PC-3 (cell line): ENCODE measurements around the gene FRMPD1. TPM values are rescaled to one million over a fixed set of nuclear protein-coding genes. Genes with fewer than 3 reads are reported as not detected.

Experiments used
- ATAC-seq: fragments of 200-7000 bp; cut with Tn5 transposase; 2 replicates; pipeline ENCODE4 v1.9.1; 2020; ENCODE audit warnings: mild to moderate bottlenecking, moderate library complexity
- BruUV-seq: library from RNA; stranded (reverse); fragments of 400-500 nt; replicated peaks from 2 replicates; lab custom pipeline; 2021; lab: Mats Ljungman, UMichigan
- CTCF ChIA-PET: fragments of 300-600 bp; sonication (Branson Sonifier 250); formaldehyde crosslinking; loops from one replicate; lab custom pipeline; 2022; ENCODE audit warnings: antibody characterized with exemption; lab: Charles Lee
- POLR2A ChIA-PET: fragments of 300-600 bp; sonication (Branson Sonifier 250); formaldehyde crosslinking; loops from one replicate; lab custom pipeline; 2022; ENCODE audit warnings: antibody characterized with exemption; ENCODE audit not compliant: unreplicated experiment; lab: Charles Lee
- DNase-seq: peaks from one replicate; pipeline ENCODE4 v3.0.0-alpha.2; 2015
- H2AFZ ChIP-seq: fragments of 300-600 bp; sonication (generic); 2 replicates; pipeline ENCODE4 v1.6.0; 2016; ENCODE audit warnings: antibody characterized with exemption, low read length
- H3F3A ChIP-seq: fragments of 300-600 bp; sonication (generic); one replicate; pipeline ENCODE4 v1.6.0; 2017; ENCODE audit warnings: antibody characterized with exemption, low read length, control low read depth, mild to moderate bottlenecking; ENCODE audit not compliant: unreplicated experiment
- H3K27ac ChIP-seq: fragments of 300-600 bp; sonication (generic); 2 replicates; pipeline ENCODE4 v1.5.1; 2016; ENCODE audit warnings: mild to moderate bottlenecking, low read length
- H3K27me3 ChIP-seq: fragments of 300-600 bp; sonication (generic); 2 replicates; pipeline ENCODE4 v1.6.1; 2016; ENCODE audit warnings: low read length, mixed read lengths
- H3K36me3 ChIP-seq: fragments of 300-600 bp; sonication (generic); 2 replicates; pipeline ENCODE4 v1.6.1; 2016; ENCODE audit warnings: low read depth, mixed run types, low read length, mixed read lengths
- H3K4me1 ChIP-seq: fragments of 300-600 bp; sonication (generic); 2 replicates; pipeline ENCODE4 v1.5.1; 2016; ENCODE audit warnings: low read length; ENCODE audit not compliant: insufficient read depth
- H3K4me2 ChIP-seq: fragments of 300-600 bp; sonication (generic); 2 replicates; pipeline ENCODE4 v1.6.0; 2016; ENCODE audit warnings: low read length
- H3K4me3 ChIP-seq: fragments of 300-600 bp; sonication (generic); 2 replicates; pipeline ENCODE4 v1.5.1; 2016; ENCODE audit warnings: mild to moderate bottlenecking, low read length, mixed read lengths
- H3K79me2 ChIP-seq: fragments of 300-600 bp; sonication (generic); 2 replicates; pipeline ENCODE4 v1.6.1; 2017; ENCODE audit warnings: low read length, mixed read lengths
- H3K9ac ChIP-seq: fragments of 300-600 bp; sonication (generic); 2 replicates; pipeline ENCODE4 v1.6.0; 2016; ENCODE audit warnings: mild to moderate bottlenecking, low read length
- H3K9me2 ChIP-seq: fragments of 300-600 bp; sonication (generic); replicated peaks from 2 replicates; pipeline ENCODE4 v1.6.1; 2016; ENCODE audit warnings: mixed run types, low read length, mixed read lengths
- H3K9me3 ChIP-seq: fragments of 300-600 bp; sonication (generic); 2 replicates; pipeline ENCODE4 v1.6.1; 2016; ENCODE audit warnings: low read length, mixed read lengths
- H4K20me1 ChIP-seq: fragments of 300-600 bp; sonication (generic); 2 replicates; pipeline ENCODE4 v1.6.1; 2016; ENCODE audit warnings: low read length, mixed read lengths
- EZH2 ChIP-seq: fragments of 300-600 bp; sonication (generic); IDR thresholded peaks from one replicate; pipeline ENCODE4 v1.6.1; 2017; ENCODE audit warnings: antibody characterized with exemption, mild to moderate bottlenecking, low read length; ENCODE audit not compliant: unreplicated experiment
- EZH2phosphoT487 ChIP-seq: fragments of 300-600 bp; sonication (generic); IDR thresholded peaks from 2 replicates; pipeline ENCODE4 v1.6.1; 2018; ENCODE audit warnings: mild to moderate bottlenecking, antibody characterized with exemption, low read length, borderline replicate concordance
- intact Hi-C: fragments of 100-400 bp; cut with micrococcal nuclease; formaldehyde crosslinking; loops from 2 replicates; pipeline ENCODE4 v1.9.0; 2023
- total RNA-seq: library from RNA; depleted of rRNA; stranded (reverse); fragments of >200 nt; gene quantifications from 2 replicates; pipeline ENCODE4 v1.2.3, GENCODE V29; 2014
- TF ChIP-seq, protein P1 (sequence below): fragments of 300-600 bp; sonication (generic); conservative IDR thresholded peaks from 2 replicates; pipeline ENCODE4 v1.5.1; 2017; ENCODE audit warnings: antibody characterized with exemption, low read depth, mild to moderate bottlenecking, low read length

Gene FRMPD1
- total RNA-seq, 1 experiment from 2014 or later = not detected

DNA sequence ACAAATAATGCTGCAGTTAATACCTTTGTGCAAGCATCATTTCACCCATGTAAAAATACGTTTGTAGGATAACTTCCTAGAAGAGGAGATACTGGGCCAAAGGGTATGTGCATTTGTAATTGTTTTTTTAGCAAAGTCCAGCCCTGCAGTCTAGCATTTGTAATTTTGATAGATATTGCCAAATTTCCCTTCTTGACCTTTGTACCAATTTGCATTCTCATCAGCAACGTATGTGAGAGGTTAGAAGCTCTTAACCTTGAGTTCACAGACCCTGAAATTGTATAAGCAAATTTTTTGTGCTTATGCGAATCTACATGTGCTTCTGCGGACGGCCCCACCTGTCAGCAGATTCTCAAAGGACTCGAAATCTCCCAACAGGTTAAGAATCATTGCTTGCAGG lies 39.7 kb upstream of the FRMPD1 start:
- Histone ChIP-seq H4K20me1 (no peaks in the 10 kb centered on the region), H3K4me2 (no peak overlapping the region), H2AFZ (no peak overlapping the region), H3K9me2 (no peaks in the 10 kb centered on the region), H3K4me3 (no peak overlapping the region), H3K27ac (no peak overlapping the region), H3K27me3 (peaks cover 11% of the 10 kb centered on the region; the same call in 1 of the 2 replicates), H3K9ac (no peak overlapping the region), H3K9me3 (no peaks in the 10 kb centered on the region), H3K36me3 (no peaks in the 10 kb centered on the region), H3K4me1 (no peaks in the 10 kb centered on the region), H3K79me2 (no peaks in the 10 kb centered on the region), H3F3A (no peaks in the 10 kb centered on the region)
- ATAC-seq (no peak), DNase-seq (no peak)
- POLR2A ChIA-PET = no interaction called here
- CTCF ChIA-PET = no interaction called here
- intact Hi-C loops = no loop called here
- no TSS peak for BruUV-seq
- TF ChIP-seq EZH2phosphoT487 (no peak), EZH2 (no peak)
- TF ChIP-seq, protein P1, sequence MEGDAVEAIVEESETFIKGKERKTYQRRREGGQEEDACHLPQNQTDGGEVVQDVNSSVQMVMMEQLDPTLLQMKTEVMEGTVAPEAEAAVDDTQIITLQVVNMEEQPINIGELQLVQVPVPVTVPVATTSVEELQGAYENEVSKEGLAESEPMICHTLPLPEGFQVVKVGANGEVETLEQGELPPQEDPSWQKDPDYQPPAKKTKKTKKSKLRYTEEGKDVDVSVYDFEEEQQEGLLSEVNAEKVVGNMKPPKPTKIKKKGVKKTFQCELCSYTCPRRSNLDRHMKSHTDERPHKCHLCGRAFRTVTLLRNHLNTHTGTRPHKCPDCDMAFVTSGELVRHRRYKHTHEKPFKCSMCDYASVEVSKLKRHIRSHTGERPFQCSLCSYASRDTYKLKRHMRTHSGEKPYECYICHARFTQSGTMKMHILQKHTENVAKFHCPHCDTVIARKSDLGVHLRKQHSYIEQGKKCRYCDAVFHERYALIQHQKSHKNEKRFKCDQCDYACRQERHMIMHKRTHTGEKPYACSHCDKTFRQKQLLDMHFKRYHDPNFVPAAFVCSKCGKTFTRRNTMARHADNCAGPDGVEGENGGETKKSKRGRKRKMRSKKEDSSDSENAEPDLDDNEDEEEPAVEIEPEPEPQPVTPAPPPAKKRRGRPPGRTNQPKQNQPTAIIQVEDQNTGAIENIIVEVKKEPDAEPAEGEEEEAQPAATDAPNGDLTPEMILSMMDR = no peak

DNA sequence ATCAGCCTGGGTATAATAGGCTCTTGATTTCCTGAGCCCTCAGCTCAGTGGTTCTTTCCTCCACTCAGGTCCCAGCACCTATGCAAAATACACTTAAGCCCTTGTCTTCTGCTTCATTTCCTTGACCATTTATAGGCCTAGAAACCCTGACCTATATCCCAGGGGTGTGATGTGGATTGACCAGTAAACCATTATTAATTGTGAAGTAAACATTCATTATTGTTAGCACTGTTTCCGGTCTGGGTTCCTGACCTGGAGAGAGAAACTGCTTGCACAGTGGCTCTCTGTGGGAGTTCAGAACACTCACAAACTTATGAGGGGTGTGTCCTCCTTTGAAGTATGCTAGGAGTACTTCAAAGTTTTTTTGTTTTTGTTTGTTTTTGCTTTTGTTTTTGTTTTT lies 38.8 kb upstream of the FRMPD1 start:
- Histone ChIP-seq H3K27ac (no peak overlapping the region), H3K9ac (no peak overlapping the region), H3K4me1 (no peaks in the 10 kb centered on the region), H3K4me3 (no peak overlapping the region), H3K27me3 (peaks cover 10% of the 10 kb centered on the region; the same call in 1 of the 2 replicates), H3F3A (no peaks in the 10 kb centered on the region), H3K36me3 (no peaks in the 10 kb centered on the region), H3K9me3 (no peaks in the 10 kb centered on the region), H3K79me2 (no peaks in the 10 kb centered on the region), H3K4me2 (no peak overlapping the region), H4K20me1 (no peaks in the 10 kb centered on the region), H2AFZ (no peak overlapping the region), H3K9me2 (no peaks in the 10 kb centered on the region)
- POLR2A ChIA-PET = no interaction called here
- ATAC-seq (no peak), DNase-seq (no peak)
- BruUV-seq = no TSS peak
- CTCF ChIA-PET = no interaction called here
- no peak for TF ChIP-seq EZH2phosphoT487
- TF ChIP-seq EZH2 = no peak
- TF ChIP-seq, protein P1 = no peak
- intact Hi-C loops = no loop called here

DNA sequence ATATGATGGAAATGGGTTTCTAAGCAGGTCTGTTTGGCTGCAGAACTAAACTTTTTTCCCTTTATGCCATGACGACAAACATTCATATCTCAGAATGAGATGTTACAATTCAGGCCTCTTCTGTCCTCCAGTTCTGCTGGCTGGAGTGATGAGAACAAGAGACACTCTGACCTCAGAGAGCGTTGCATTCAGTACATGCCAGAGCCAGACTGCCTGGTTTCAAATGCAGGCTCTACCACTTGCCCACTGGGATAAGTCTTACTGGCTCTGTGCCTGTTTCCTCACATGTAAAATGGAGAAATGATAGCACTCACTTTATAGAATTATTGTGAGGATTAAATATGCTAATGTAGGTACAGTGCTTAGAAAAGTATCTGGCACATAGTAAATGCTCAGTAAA lies 33.6 kb upstream of the FRMPD1 start:
- Histone ChIP-seq H3K4me1 (peaks cover 5% of the 10 kb centered on the region; the same call in 1 of the 2 replicates), H3K9me2 (no peaks in the 10 kb centered on the region), H2AFZ (no peak overlapping the region), H4K20me1 (no peaks in the 10 kb centered on the region), H3K27ac (no peak overlapping the region), H3K27me3 (no peaks in the 10 kb centered on the region), H3K79me2 (no peaks in the 10 kb centered on the region), H3K4me2 (no peak overlapping the region), H3F3A (no peaks in the 10 kb centered on the region), H3K9me3 (no peaks in the 10 kb centered on the region), H3K9ac (no peak overlapping the region), H3K4me3 (no peak overlapping the region), H3K36me3 (no peaks in the 10 kb centered on the region)
- ChIA-PET CTCF (no interaction called here), POLR2A (no interaction called here)
- ATAC-seq = no peak
- no peak for DNase-seq
- intact Hi-C loops = no loop called here
- TF ChIP-seq, protein P1 = no peak
- TF ChIP-seq EZH2phosphoT487 (no peak), EZH2 (no peak)
- BruUV-seq = no TSS peak
